Measurements from ENCODE around the gene SFI1.

Gene SFI1

GRCh38 chr22:31618471-31619176, 122.3 kb downstream of the SFI1 start:
- no peak for TF ChIP-seq CTCF (conservative IDR thresholded peaks at IDR 0.05; ENCODE audit: low read length)
- H3K4me3 ChIP-seq (ENCODE audit: low read length), result no peak overlapping the region
- DNase-seq (ENCODE audit: low read depth), result no peak

GRCh38 chr22:31619611-31620300, 123.4 kb downstream of the SFI1 start:
- H3K4me3 ChIP-seq (ENCODE audit: low read length), result no peak overlapping the region
- no peak for TF ChIP-seq CTCF (conservative IDR thresholded peaks at IDR 0.05; ENCODE audit: low read length)
- DNase-seq (ENCODE audit: low read depth), result no peak

GRCh38 chr22:31620756-31621480, 124.6 kb downstream of the SFI1 start:
- no peak overlapping the region for H3K4me3 ChIP-seq (ENCODE audit: low read length)
- DNase-seq (ENCODE audit: low read depth), result no peak
- TF ChIP-seq CTCF (conservative IDR thresholded peaks at IDR 0.05; ENCODE audit: low read length), result no peak

- TF ChIP-seq CTCF (conservative IDR thresholded peaks at IDR 0.05; ENCODE audit: low read length), result no peak
- no peak overlapping the region for H3K4me3 ChIP-seq (ENCODE audit: low read length)
- no peak for DNase-seq (ENCODE audit: low read depth)
Measured at GRCh38 chr22:31621507-31622124, 125.3 kb downstream of the SFI1 start.

- H3K4me3 ChIP-seq (ENCODE audit: low read length), result no peak overlapping the region
- DNase-seq (ENCODE audit: low read depth), result no peak
- no peak for TF ChIP-seq CTCF (conservative IDR thresholded peaks at IDR 0.05; ENCODE audit: low read length)
Measured at GRCh38 chr22:31622980-31623379, 126.6 kb downstream of the SFI1 start.

- no peak overlapping the region for H3K4me3 ChIP-seq (ENCODE audit: low read length)
- no peak for DNase-seq (ENCODE audit: low read depth)
- TF ChIP-seq CTCF (conservative IDR thresholded peaks at IDR 0.05; ENCODE audit: low read length), result no peak
Measured at GRCh38 chr22:31623592-31624304, 127.4 kb downstream of the SFI1 start.
